ENCODE measurements around the gene VPS39. TPM values are rescaled to one million over a fixed set of nuclear protein-coding genes. Genes with fewer than 3 reads are reported as not detected.

Gene VPS39
- total RNA-seq, 1 experiment from 2014 or later, result 55.2 TPM

DNA sequence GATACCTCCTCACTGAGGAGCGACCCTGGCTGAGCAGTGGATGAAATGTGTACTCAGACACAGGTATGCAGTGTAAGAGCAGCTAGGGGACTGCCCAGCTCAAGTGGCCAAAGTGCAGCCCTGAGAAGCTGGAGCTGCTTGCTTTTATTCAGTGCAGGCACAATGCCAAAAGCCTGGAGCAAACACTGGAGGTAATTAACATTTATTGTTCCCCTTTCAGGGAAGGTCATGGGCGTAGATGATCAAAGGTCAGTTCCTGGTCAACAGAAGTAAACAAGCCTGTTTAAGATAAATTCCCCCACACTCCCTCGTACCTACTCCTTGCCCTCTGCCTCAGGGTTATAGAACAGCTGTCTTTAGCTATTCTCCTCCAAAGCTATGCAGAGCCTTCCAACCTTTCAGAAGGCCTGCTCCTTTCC lies 69.1 kb downstream of the VPS39 start:
- DNase-seq (ENCODE audit: low read depth, low spot score) (no peak), ATAC-seq (no peak)
- no peaks in the 10 kb centered on the region for H3K9me3 ChIP-seq (ENCODE audit: control insufficient read depth, insufficient read depth, low read depth, low read length)
- ChIA-PET CTCF (interaction anchor here (0.6 to 1.2 kb wide), 2 partner anchors 35 to 55 kb away, joined by 3 to 4 read pairs; no protein-coding TSS in a partner anchor), POLR2A (no interaction called here)
- no peaks in the 10 kb centered on the region; the same call in 1 of the 2 replicates for H3K4me1 ChIP-seq (ENCODE audit: control insufficient read depth, insufficient read depth, low read length)
- no peaks in the 10 kb centered on the region for H3K27me3 ChIP-seq (ENCODE audit: control insufficient read depth, insufficient read depth, low read length)
- intact Hi-C loops (cut with micrococcal nuclease; ENCODE audit: unreplicated experiment), result loop anchor here (5.0 kb wide), 1 partner anchor 152 kb away; no protein-coding TSS in a partner anchor
- no peak overlapping the region for H3K4me3 ChIP-seq (ENCODE audit: low read depth in 2 of 2, low read length in 2 of 2)
- TF ChIP-seq POLR2AphosphoS5 (IDR thresholded peaks at IDR 0.05; ENCODE audit: low read depth, low read length), result no peak
- TF ChIP-seq SIN3A (IDR thresholded peaks at IDR 0.05; ENCODE audit: borderline replicate concordance, insufficient read depth, low read depth, low read length), result no peak
- TF ChIP-seq, protein P1, sequence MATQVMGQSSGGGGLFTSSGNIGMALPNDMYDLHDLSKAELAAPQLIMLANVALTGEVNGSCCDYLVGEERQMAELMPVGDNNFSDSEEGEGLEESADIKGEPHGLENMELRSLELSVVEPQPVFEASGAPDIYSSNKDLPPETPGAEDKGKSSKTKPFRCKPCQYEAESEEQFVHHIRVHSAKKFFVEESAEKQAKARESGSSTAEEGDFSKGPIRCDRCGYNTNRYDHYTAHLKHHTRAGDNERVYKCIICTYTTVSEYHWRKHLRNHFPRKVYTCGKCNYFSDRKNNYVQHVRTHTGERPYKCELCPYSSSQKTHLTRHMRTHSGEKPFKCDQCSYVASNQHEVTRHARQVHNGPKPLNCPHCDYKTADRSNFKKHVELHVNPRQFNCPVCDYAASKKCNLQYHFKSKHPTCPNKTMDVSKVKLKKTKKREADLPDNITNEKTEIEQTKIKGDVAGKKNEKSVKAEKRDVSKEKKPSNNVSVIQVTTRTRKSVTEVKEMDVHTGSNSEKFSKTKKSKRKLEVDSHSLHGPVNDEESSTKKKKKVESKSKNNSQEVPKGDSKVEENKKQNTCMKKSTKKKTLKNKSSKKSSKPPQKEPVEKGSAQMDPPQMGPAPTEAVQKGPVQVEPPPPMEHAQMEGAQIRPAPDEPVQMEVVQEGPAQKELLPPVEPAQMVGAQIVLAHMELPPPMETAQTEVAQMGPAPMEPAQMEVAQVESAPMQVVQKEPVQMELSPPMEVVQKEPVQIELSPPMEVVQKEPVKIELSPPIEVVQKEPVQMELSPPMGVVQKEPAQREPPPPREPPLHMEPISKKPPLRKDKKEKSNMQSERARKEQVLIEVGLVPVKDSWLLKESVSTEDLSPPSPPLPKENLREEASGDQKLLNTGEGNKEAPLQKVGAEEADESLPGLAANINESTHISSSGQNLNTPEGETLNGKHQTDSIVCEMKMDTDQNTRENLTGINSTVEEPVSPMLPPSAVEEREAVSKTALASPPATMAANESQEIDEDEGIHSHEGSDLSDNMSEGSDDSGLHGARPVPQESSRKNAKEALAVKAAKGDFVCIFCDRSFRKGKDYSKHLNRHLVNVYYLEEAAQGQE (IDR thresholded peaks at IDR 0.05; ENCODE audit: insufficient read depth in 1 of 2, low read depth in 2 of 2, low read length in 1 of 2), result no peak
- no peak for TF ChIP-seq TCF7L2 (IDR thresholded peaks at IDR 0.05; ENCODE audit: low read depth, low read length)
- TF ChIP-seq, protein P2, sequence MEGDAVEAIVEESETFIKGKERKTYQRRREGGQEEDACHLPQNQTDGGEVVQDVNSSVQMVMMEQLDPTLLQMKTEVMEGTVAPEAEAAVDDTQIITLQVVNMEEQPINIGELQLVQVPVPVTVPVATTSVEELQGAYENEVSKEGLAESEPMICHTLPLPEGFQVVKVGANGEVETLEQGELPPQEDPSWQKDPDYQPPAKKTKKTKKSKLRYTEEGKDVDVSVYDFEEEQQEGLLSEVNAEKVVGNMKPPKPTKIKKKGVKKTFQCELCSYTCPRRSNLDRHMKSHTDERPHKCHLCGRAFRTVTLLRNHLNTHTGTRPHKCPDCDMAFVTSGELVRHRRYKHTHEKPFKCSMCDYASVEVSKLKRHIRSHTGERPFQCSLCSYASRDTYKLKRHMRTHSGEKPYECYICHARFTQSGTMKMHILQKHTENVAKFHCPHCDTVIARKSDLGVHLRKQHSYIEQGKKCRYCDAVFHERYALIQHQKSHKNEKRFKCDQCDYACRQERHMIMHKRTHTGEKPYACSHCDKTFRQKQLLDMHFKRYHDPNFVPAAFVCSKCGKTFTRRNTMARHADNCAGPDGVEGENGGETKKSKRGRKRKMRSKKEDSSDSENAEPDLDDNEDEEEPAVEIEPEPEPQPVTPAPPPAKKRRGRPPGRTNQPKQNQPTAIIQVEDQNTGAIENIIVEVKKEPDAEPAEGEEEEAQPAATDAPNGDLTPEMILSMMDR (IDR thresholded peaks at IDR 0.05), result no peak
- no peaks in the 10 kb centered on the region for H3K36me3 ChIP-seq (ENCODE audit: control insufficient read depth, insufficient read depth, low read length)
- no peak overlapping the region for H3K27ac ChIP-seq (ENCODE audit: low read length)
- in situ Hi-C loops (cut with HindIII; ENCODE audit: low pct_unique_long_range_greater_than_20kb, low sequenced_read_pairs), result no loop called here
- BruUV-seq (replicated peaks), result no TSS peak

DNA sequence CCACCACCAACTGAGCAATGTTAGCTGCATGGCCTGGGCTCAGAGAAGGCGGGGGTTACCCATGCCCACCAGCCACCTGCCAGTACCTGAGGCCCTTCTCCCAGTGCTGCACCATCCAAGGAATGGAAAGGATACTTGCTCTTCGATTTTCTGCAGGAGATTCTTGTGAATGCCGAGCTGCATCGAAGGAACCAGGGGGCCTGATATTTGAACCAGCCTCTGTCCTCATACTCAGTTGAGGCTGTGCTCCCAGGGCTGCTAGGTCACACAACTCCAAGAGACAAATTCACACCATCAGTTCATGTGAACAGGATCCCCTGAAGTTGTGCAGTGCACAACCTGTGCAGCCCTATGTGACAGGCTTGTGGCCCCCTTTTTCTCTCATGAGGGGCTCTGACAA lies 69.7 kb downstream of the VPS39 start:
- no TSS peak for BruUV-seq (replicated peaks)
- no peak for DNase-seq (ENCODE audit: low read depth, low spot score)

More for the DNA sequence above, 69.7 kb downstream of the VPS39 start:
- Histone ChIP-seq H3K4me1 (ENCODE audit: control insufficient read depth, insufficient read depth, low read length) (no peaks in the 10 kb centered on the region; the same call in 1 of the 2 replicates), H3K27ac (ENCODE audit: low read length) (no peak overlapping the region), H3K9me3 (ENCODE audit: control insufficient read depth, insufficient read depth, low read depth, low read length) (no peaks in the 10 kb centered on the region), H3K4me3 (ENCODE audit: low read depth in 2 of 2, low read length in 2 of 2) (no peak overlapping the region), H3K27me3 (ENCODE audit: control insufficient read depth, insufficient read depth, low read length) (no peaks in the 10 kb centered on the region), H3K36me3 (ENCODE audit: control insufficient read depth, insufficient read depth, low read length) (no peaks in the 10 kb centered on the region)
- POLR2A ChIA-PET, result no interaction called here
- TF ChIP-seq SIN3A (IDR thresholded peaks at IDR 0.05; ENCODE audit: borderline replicate concordance, insufficient read depth, low read depth, low read length) (no peak), POLR2AphosphoS5 (IDR thresholded peaks at IDR 0.05; ENCODE audit: low read depth, low read length) (no peak), TCF7L2 (IDR thresholded peaks at IDR 0.05; ENCODE audit: low read depth, low read length) (no peak)
- TF ChIP-seq, protein P1 (IDR thresholded peaks at IDR 0.05; ENCODE audit: insufficient read depth in 1 of 2, low read depth in 2 of 2, low read length in 1 of 2), result no peak
- TF ChIP-seq, protein P2 (IDR thresholded peaks at IDR 0.05), result no peak
- in situ Hi-C loops (cut with HindIII; ENCODE audit: low pct_unique_long_range_greater_than_20kb, low sequenced_read_pairs), result no loop called here
- CTCF ChIA-PET, result interaction anchor here (1.4 kb wide), 1 partner anchor 54 kb away, joined by 5 read pairs; no protein-coding TSS in a partner anchor
- no peak for ATAC-seq
- intact Hi-C loops (cut with micrococcal nuclease; ENCODE audit: unreplicated experiment), result loop anchor here (5.0 kb wide), 1 partner anchor 151 kb away; no protein-coding TSS in a partner anchor

Data from Panc1 (cell line).